Measurements from ENCODE around the gene PKM. TPM values are rescaled to one million over a fixed set of nuclear protein-coding genes. Genes with fewer than 3 reads are reported as not detected.

Gene PKM
- total RNA-seq, 4 donors from 2014 or later: 343 to 646 (median 543) TPM

DNA sequence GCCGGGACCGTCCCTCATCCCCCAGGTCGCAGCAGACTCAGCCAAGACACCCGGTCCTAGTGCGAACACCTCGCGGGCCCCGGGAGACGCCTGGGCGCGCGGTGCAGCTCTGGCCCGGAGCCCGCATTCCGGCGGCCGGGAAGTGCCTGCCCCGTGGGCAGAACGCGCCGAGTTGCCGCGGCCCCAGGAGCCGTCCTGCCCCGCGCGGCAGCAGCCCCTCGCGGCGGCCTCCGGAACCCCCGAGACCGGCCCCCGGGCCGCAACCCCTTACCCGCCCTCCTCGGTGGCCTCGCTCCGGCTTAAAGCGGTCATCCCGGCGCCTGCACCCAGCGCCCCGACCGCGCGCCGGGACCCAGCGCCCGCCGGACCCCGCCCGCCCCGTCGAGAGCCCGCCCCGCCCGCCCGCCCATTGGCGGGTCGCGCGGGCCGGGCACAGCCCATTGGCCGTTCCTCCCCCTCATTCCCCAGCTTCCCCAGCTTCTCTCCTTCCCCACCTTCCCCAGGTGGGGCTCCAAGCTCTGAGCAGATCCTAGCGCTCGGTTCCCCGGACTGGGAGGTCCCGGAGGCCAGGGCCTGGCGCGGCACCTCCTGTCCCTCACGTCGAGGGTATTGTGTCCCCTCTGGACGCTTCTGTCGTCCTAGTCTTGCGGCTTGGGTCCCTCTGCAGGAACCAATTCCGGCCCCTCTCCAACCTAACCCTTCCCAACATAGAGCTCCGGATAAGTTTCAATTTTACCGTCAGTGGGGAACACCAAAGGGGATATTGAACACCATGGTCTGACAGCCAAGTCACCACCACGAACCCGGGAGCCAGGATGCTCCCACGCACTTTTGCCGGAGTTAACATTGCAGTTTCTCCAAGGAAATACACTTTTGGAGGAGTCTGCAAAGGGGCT lies 33.3 kb downstream of the PKM start, which contains the start of gene GRAMD2A:
TSS of gene GRAMD2A (minus strand) at position 328 of the 896 bp plus-strand sequence.
- Histone ChIP-seq H3K4me3 (peak within 1 kb of the TSS; percentile 22 to 59), H3K4me1 (peaks cover 0 to 46% (median 0%) of the 10 kb centered on the region in 3 donors), H3K27ac (peak within 1 kb of the TSS in 1 of 4 donors; percentile 20), H3K36me3 (peaks cover 0 to 44% of the 10 kb centered on the region in 2 donors), H3K27me3 (peaks cover 18% of the 10 kb centered on the region), H3K9me3 (no peaks in the 10 kb centered on the region)
- ATAC-seq: peak; percentile 68
- 40 to 61% methylated on average over 1 to 6 of the region's 83 CpGs for WGBS, 2 donors (ENCODE audit: low coverage in 1 of 2)
- TF ChIP-seq, protein P1, sequence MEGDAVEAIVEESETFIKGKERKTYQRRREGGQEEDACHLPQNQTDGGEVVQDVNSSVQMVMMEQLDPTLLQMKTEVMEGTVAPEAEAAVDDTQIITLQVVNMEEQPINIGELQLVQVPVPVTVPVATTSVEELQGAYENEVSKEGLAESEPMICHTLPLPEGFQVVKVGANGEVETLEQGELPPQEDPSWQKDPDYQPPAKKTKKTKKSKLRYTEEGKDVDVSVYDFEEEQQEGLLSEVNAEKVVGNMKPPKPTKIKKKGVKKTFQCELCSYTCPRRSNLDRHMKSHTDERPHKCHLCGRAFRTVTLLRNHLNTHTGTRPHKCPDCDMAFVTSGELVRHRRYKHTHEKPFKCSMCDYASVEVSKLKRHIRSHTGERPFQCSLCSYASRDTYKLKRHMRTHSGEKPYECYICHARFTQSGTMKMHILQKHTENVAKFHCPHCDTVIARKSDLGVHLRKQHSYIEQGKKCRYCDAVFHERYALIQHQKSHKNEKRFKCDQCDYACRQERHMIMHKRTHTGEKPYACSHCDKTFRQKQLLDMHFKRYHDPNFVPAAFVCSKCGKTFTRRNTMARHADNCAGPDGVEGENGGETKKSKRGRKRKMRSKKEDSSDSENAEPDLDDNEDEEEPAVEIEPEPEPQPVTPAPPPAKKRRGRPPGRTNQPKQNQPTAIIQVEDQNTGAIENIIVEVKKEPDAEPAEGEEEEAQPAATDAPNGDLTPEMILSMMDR (IDR thresholded peaks at IDR 0.05): no peak
- TF ChIP-seq EP300 (IDR thresholded peaks at IDR 0.05) (no peak), POLR2A (IDR thresholded peaks at IDR 0.05) (no peak), POLR2AphosphoS5 (IDR thresholded peaks at IDR 0.05) (no peak)

DNA sequence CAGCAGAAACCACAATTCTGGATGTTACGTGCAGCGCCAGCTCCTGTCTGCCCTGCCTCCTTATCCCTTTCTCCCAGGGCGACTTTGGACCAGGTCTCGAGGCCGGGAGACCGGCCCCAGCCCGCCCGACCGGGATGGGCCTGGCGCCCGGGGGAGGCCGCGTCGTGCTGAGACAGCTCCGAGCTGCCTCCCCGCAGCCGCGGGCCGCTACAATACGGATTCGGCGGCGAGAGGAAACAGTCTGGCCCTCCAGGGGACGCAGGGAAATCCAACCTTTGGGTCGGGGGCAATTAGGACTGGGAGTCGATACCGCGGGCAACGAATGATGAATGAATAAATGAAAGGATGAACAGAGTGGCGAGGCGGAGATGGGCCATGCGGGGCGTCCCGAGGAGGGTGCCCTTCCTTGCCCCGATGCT lies 33.9 kb downstream of the PKM start:
- peak overlapping the region in 1 of 4 donors; percentile 20 for H3K27ac ChIP-seq
- peaks cover 0 to 39% (median 0%) of the 10 kb centered on the region in 3 donors for H3K4me1 ChIP-seq
- H3K27me3 ChIP-seq: peaks cover 18% of the 10 kb centered on the region
- no peaks in the 10 kb centered on the region for H3K9me3 ChIP-seq
- TF ChIP-seq, protein P1 (IDR thresholded peaks at IDR 0.05): peak in 1 of 4 experiments; percentile 3
- TF ChIP-seq EP300 (IDR thresholded peaks at IDR 0.05) (no peak), POLR2A (IDR thresholded peaks at IDR 0.05) (no peak), POLR2AphosphoS5 (IDR thresholded peaks at IDR 0.05) (no peak)
- peaks cover 0 to 37% of the 10 kb centered on the region in 2 donors for H3K36me3 ChIP-seq
- H3K4me3 ChIP-seq: peak overlapping the region; percentile 22 to 59
- 0% methylated on average over 3 of the region's 35 CpGs; no CpG with 5 or more reads in 1 of the 2 donors for WGBS, 2 donors (ENCODE audit: low coverage in 1 of 2)
- ATAC-seq: no peak

DNA sequence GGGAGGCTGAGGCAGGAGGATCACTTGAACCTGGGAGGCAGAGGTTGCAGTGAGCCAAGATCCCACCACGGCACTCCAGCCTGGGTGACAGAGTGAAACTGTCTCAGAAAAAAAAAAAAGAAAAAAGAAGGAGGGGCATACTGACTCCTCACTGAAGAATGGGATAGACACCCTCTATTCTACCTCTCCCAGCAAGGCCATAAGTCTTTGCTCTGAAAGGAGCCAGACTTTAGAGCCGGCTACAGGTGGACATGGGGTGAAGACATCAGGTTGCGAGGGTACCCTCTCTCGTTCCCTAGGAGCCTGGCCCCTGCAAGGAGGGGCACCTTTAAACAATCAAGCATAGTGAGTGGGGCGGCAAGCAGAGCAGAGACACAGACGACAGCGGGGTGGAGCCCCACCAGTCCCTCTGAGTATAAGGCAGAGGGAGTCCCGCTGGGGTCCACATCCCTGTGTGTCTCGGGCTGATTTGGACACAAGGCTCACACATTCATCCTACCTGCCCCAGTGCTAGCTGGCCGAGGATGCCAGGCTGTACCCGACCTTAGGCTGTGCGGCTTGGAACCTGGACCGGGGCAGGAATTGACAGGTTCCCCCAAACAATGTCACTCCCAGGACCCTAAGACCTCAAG lies 34.5 kb downstream of the PKM start:
- WGBS, 2 donors (ENCODE audit: low coverage in 1 of 2): 55 to 66% methylated on average over 4 to 6 of the region's 13 CpGs
- Histone ChIP-seq H3K4me1 (peaks cover 0 to 38% (median 0%) of the 10 kb centered on the region in 3 donors), H3K9me3 (no peaks in the 10 kb centered on the region), H3K4me3 (peak overlapping the region in 1 of 2 donors; percentile 59), H3K27ac (peak overlapping the region in 1 of 4 donors; percentile 20), H3K36me3 (peaks cover 0 to 32% of the 10 kb centered on the region in 2 donors), H3K27me3 (peaks cover 18% of the 10 kb centered on the region)
- ATAC-seq: no peak
- TF ChIP-seq, protein P1 (IDR thresholded peaks at IDR 0.05): no peak
- TF ChIP-seq POLR2A (IDR thresholded peaks at IDR 0.05) (no peak), POLR2AphosphoS5 (IDR thresholded peaks at IDR 0.05) (no peak), EP300 (IDR thresholded peaks at IDR 0.05) (no peak)

DNA sequence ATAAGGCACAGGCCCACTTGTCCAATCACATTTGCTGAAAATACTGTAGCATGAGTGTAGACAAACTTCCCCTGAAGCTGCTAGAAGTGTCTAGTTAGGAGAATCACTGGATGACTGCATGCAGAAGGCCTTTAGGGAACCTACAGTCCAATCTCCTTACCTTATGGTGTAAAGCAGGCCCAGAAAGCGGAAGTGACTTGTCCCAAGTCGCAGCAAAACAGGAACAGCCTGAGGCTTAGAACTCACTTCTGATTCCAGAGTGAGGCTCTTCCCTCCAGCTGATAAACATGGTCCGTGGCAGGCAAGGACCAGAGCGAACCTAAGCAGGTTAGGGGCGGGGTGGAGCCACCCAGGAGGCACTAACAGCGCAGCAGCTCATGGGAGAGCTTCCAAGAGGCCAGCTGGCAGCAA lies 35.9 kb downstream of the PKM start:
- no peak for ATAC-seq
- no peak overlapping the region for H3K27ac ChIP-seq
- H3K4me1 ChIP-seq: peaks cover 0 to 25% (median 0%) of the 10 kb centered on the region in 3 donors
- H3K36me3 ChIP-seq: peaks cover 0 to 18% of the 10 kb centered on the region in 2 donors
- H3K27me3 ChIP-seq: peaks cover 18% of the 10 kb centered on the region
- TF ChIP-seq POLR2A (IDR thresholded peaks at IDR 0.05) (no peak), POLR2AphosphoS5 (IDR thresholded peaks at IDR 0.05) (no peak), EP300 (IDR thresholded peaks at IDR 0.05) (no peak)
- TF ChIP-seq, protein P1 (IDR thresholded peaks at IDR 0.05): no peak
- 63% methylated on average over 2 of the region's 6 CpGs; no CpG with 5 or more reads in 1 of the 2 donors for WGBS, 2 donors (ENCODE audit: low coverage in 1 of 2)
- no peaks in the 10 kb centered on the region for H3K9me3 ChIP-seq
- no peak overlapping the region for H3K4me3 ChIP-seq

Measured in gastroesophageal sphincter (tissue), 4 donors.